HepG2 (cell line): ENCODE measurements around the gene PBX1. TPM values are rescaled to one million over a fixed set of nuclear protein-coding genes. Genes with fewer than 3 reads are reported as not detected.

ENCODE experiments used
- ATAC-seq: fragments of 200-7000 bp; cut with Tn5 transposase; 3 replicates; pipeline ENCODE4 v1.9.1; 2020; ENCODE audit warnings: mild to moderate bottlenecking, moderate library complexity
- BruUV-seq: library from RNA; stranded (reverse); fragments of 400-500 nt; replicated peaks from 2 replicates; lab custom pipeline; 2021; lab: Mats Ljungman, UMichigan
- CTCF ChIA-PET: fragments of 300-600 bp; formaldehyde crosslinking; extraction: SDS; loops from one replicate; lab custom pipeline; 2021; ENCODE audit warnings: low total read pairs, inconsistent platforms, low intra/inter-chr PET ratio; lab: Yijun Ruan, JAX
- POLR2A ChIA-PET: fragments of 350-600 bp; sonication (Branson Sonifier 250); formaldehyde crosslinking; loops from one replicate; lab custom pipeline; 2020; ENCODE audit warnings: antibody characterized with exemption, inconsistent platforms; lab: Yijun Ruan, JAX
- DNase-seq: peaks from one replicate; pipeline ENCODE4 v3.0.0-alpha.2; 2015; ENCODE audit warnings: low spot score
- FAIRE-seq: peaks from 3 replicates; lab custom pipeline; 2011; peaks lifted over from hg19 to GRCh38; lab: Jason Lieb, UNC
- H2AFZ ChIP-seq: one replicate; pipeline ENCODE4 v1.6.1; 2011; ENCODE audit warnings: low read length, inconsistent platforms
- H3K27ac ChIP-seq: fragments of 300-600 bp; 3 replicates; pipeline ENCODE4 v1.8.0; 2011; ENCODE audit warnings: mixed run types, mild to moderate bottlenecking, mixed read lengths, low read length, inconsistent platforms; ENCODE audit not compliant: insufficient read depth; ENCODE audit errors: extremely low read length
- H3K27me3 ChIP-seq, 2 experiments: fragments of 200-600 bp in 1 of 2; 2 replicates in 1 of 2; 3 replicates in 1 of 2; pipeline versions ENCODE4 v1.6.0 to v1.8.0; 2011; ENCODE audit warnings: low read length in 2 of 2, mild to moderate bottlenecking in 2 of 2, moderate library complexity in 2 of 2, inconsistent platforms in 1 of 2; ENCODE audit not compliant: insufficient read depth in 2 of 2, control insufficient read depth in 1 of 2
- H3K36me3 ChIP-seq, 2 experiments: fragments of 200-600 bp in 1 of 2; replicated peaks in 1 of 2; 2 replicates in 1 of 2; 3 replicates in 1 of 2; pipeline versions ENCODE4 v1.5.1 to v1.8.0; 2011; ENCODE audit warnings: low read length in 2 of 2, inconsistent platforms in 1 of 2; ENCODE audit not compliant: insufficient read depth in 2 of 2, control insufficient read depth in 1 of 2
- H3K4me1 ChIP-seq: 2 replicates; pipeline ENCODE4 v1.5.1; 2012; ENCODE audit warnings: low read length, inconsistent platforms; ENCODE audit not compliant: insufficient read depth
- H3K4me2 ChIP-seq: 2 replicates; pipeline ENCODE4 v1.6.0; 2011; ENCODE audit warnings: low read depth, low read length, inconsistent platforms
- H3K4me3 ChIP-seq, 3 experiments: fragments of 200-600 bp in 1 of 3; sonication (generic), shearing (Covaris generic) in 1 of 3; replicated peaks in 1 of 3; 2 replicates each; pipeline ENCODE4 v1.5.1; 2011 to 2016; ENCODE audit warnings: low read length in 3 of 3, inconsistent platforms in 2 of 3, low read depth in 2 of 3, mild to moderate bottlenecking in 2 of 3, control low read depth in 1 of 3, mixed read lengths in 1 of 3; ENCODE audit not compliant: insufficient read depth in 1 of 3
- H3K79me2 ChIP-seq: one replicate; pipeline ENCODE4 v1.6.1; 2011; ENCODE audit warnings: low read length, inconsistent platforms; ENCODE audit not compliant: insufficient read depth
- H3K9ac ChIP-seq: 2 replicates; pipeline ENCODE4 v1.6.0; 2011; ENCODE audit warnings: mild to moderate bottlenecking, low read depth, low read length, inconsistent platforms; ENCODE audit not compliant: insufficient read depth
- H3K9me3 ChIP-seq: 2 replicates; pipeline ENCODE4 v1.5.1; 2012; ENCODE audit warnings: mild to moderate bottlenecking, low read length
- H4K20me1 ChIP-seq: 2 replicates; pipeline ENCODE4 v1.6.0; 2011; ENCODE audit warnings: inconsistent platforms, mild to moderate bottlenecking, low read length, moderate library complexity; ENCODE audit not compliant: insufficient read depth
- FOXA3 ChIP-seq: IDR thresholded peaks from 2 replicates; pipeline ENCODE4 v1.6.1; 2016; ENCODE audit warnings: missing genetic modification reagents, missing compliant biosample characterization
- RELA ChIP-seq: sonication (generic); formaldehyde crosslinking; IDR thresholded peaks from 2 replicates; pipeline ENCODE4 v1.4.0; 2020; ENCODE audit warnings: missing genetic modification reagents
- SP4 ChIP-seq: sonication (generic); formaldehyde crosslinking; IDR thresholded peaks from 2 replicates; pipeline ENCODE4 v1.8.1; 2023; ENCODE audit warnings: mild to moderate bottlenecking, missing genetic modification reagents
- SP5 ChIP-seq: IDR thresholded peaks from 2 replicates; pipeline ENCODE4 v1.6.1; 2016; ENCODE audit warnings: low read depth, borderline replicate concordance
- XRCC5 ChIP-seq: fragments of 200-400 bp; formaldehyde crosslinking; optimal IDR thresholded peaks from 2 replicates; pipeline ENCODE3; 2017; ENCODE audit warnings: mild to moderate bottlenecking, low read length
- ZNF530 ChIP-seq: sonication (generic); formaldehyde crosslinking; IDR thresholded peaks from 2 replicates; pipeline ENCODE4 v1.5.0; 2020; ENCODE audit warnings: low read depth, mild to moderate bottlenecking, missing genetic modification reagents
- ZNF614 ChIP-seq: IDR thresholded peaks from 2 replicates; pipeline ENCODE4 v1.6.1; 2018; ENCODE audit warnings: missing biosample characterization, missing genetic modification reagents, inconsistent platforms, borderline replicate concordance
- ZNF761 ChIP-seq: sonication (generic); formaldehyde crosslinking; conservative IDR thresholded peaks from 2 replicates; pipeline ENCODE4 v1.4.0; 2020; ENCODE audit warnings: mild to moderate bottlenecking, missing genetic modification reagents
- ZNF841 ChIP-seq: sonication (generic); formaldehyde crosslinking; IDR thresholded peaks from 2 replicates; pipeline ENCODE4 v1.8.1; 2023; ENCODE audit warnings: missing genetic modification reagents, borderline replicate concordance
- WGBS: methylation state at CpG from one replicate; pipeline ENCODE4 v1.1.6; 2017; ENCODE audit warnings: low lambda C conversion rate; 5-methylcytosine and 5-hydroxymethylcytosine counted together
- in situ Hi-C: cut with HindIII; loops from 2 replicates; pipeline ENCODE4 v1.10.0; 2017; ENCODE audit warnings: low pct_unique_long_range_greater_than_20kb; ENCODE audit not compliant: extremely low pct_ligation_motif_present
- intact Hi-C: fragments of 100-400 bp; cut with micrococcal nuclease; formaldehyde crosslinking; loops from one replicate; pipeline ENCODE4 v1.10.0; 2022; ENCODE audit not compliant: unreplicated experiment
- polyA plus RNA-seq, 8 experiments: library from polyadenylated mRNA; depleted of rRNA in 3 of 8; stranded (reverse) in 7 of 8; unstranded in 1 of 8; fragments of >200 nt; fragmentation: Illumina TruSeq in 4 of 8; extraction: Trizol in 4 of 8; gene quantifications; 2 replicates each; pipeline versions ENCODE4 v1.2.1 to v1.2.3, GENCODE V29; 2011 to 2016; ENCODE audit warnings: low read depth in 4 of 8, missing spikeins in 1 of 8, mixed read lengths in 1 of 8; ENCODE audit not compliant: insufficient read depth in 1 of 8
- total RNA-seq, 5 experiments: library from RNA; depleted of rRNA; stranded (reverse); fragments of >200 nt; fragmentation: Illumina TruSeq; extraction: Trizol; gene quantifications; 2 replicates each; pipeline ENCODE4 v1.2.3, GENCODE V29; 2016; ENCODE audit warnings: low read depth in 1 of 5
- TF ChIP-seq, protein P1 (sequence below): IDR thresholded peaks from 2 replicates; pipeline ENCODE4 v1.6.1; 2018; ENCODE audit warnings: missing genetic modification reagents, mild to moderate bottlenecking, missing compliant biosample characterization
- TF ChIP-seq, protein P2 (sequence below): sonication (generic); formaldehyde crosslinking; IDR thresholded peaks from 2 replicates; pipeline ENCODE4 v1.5.0; 2020; ENCODE audit warnings: missing genetic modification reagents, mild to moderate bottlenecking, borderline replicate concordance
- TF ChIP-seq, protein P3 (sequence below): sonication (generic); formaldehyde crosslinking; IDR thresholded peaks from 2 replicates; pipeline ENCODE4 v1.5.0; 2020; ENCODE audit warnings: missing genetic modification reagents, mild to moderate bottlenecking, borderline replicate concordance
- TF ChIP-seq, protein P4 (sequence below): sonication (generic); formaldehyde crosslinking; IDR thresholded peaks from 2 replicates; pipeline ENCODE4 v1.5.1; 2020; ENCODE audit warnings: mild to moderate bottlenecking, missing genetic modification reagents, moderate library complexity

The PBX1 gene
- total and polyA plus RNA-seq, 2 of the 13 experiments (the other 11 are each of a cell fraction or from before 2014, with no cell fraction given) = 0.24 TPM; not detected in 1

DNA sequence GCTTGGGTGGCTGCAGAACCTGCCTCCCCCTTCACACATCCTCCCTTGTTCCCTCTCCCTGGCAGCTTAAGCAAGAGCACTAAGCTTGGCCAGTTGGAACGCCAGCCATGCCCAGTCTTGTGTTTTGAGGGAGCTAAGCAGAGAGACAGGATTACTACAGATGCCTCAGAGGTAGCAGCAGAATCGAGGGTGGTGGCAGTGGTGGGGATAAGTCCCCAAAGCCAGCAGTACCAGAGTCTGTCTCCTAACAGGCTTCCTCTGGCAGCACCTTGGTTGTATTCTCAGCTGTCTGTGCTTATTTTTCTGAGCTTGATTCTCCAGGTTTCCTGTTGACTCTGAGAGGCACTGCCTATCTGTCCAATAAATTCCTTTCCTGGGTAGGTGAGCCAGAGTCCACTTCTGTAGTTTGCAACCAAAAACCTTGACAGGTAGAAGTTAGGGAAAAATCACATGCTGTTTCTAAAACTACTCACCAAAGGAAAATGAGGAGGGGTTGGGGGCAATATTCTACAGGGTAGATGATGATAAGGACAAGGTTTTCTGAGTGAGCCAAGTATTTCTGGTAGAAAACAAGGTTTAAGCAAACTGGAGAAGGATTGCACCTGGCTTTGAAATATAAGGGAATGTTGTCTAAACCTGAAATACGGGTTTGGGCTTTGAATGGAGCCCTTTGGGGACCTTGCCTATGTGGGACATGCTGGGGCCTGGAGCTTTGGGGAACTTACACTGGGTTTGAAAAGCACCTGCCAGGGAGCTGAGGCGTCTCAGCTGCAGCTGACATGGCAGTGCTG lies 100.8 kb downstream of the PBX1 start:
- Histone ChIP-seq H3K9me3 (no peaks in the 10 kb centered on the region), H3K4me1 (no peaks in the 10 kb centered on the region), H3K9ac (no peak overlapping the region), H3K4me3 (no peak overlapping the region), H2AFZ (no peak overlapping the region), H3K27ac (no peak overlapping the region), H3K36me3 (no peaks in the 10 kb centered on the region), H3K79me2 (no peaks in the 10 kb centered on the region), H4K20me1 (0 out of 2 replicates have a peak, but pooled peaks cover 3% of the 10 kb centered on the region), H3K4me2 (no peak overlapping the region), H3K27me3 (no peaks in the 10 kb centered on the region)
- DNase-seq (no peak), ATAC-seq (no peak), FAIRE-seq (no peak)
- intact Hi-C loops = no loop called here
- WGBS = 17% methylated on average over 2 of the region's 4 CpGs
- ChIA-PET CTCF (no interaction called here), POLR2A (no interaction called here)
- no TSS peak for BruUV-seq
- TF ChIP-seq ZNF614 (CRISPR knock-in tag) (no peak), FOXA3 (CRISPR knock-in tag) (no peak), ZNF841 (no peak), SP5 (CRISPR knock-in tag) (no peak), RELA (CRISPR knock-in tag) (no peak), XRCC5 (no peak), ZNF530 (CRISPR knock-in tag) (no peak), SP4 (CRISPR knock-in tag) (no peak), ZNF761 (CRISPR knock-in tag) (no peak)
- TF ChIP-seq, protein P1, sequence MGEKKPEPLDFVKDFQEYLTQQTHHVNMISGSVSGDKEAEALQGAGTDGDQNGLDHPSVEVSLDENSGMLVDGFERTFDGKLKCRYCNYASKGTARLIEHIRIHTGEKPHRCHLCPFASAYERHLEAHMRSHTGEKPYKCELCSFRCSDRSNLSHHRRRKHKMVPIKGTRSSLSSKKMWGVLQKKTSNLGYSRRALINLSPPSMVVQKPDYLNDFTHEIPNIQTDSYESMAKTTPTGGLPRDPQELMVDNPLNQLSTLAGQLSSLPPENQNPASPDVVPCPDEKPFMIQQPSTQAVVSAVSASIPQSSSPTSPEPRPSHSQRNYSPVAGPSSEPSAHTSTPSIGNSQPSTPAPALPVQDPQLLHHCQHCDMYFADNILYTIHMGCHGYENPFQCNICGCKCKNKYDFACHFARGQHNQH (CRISPR knock-in tag) = no peak
- TF ChIP-seq, protein P2, sequence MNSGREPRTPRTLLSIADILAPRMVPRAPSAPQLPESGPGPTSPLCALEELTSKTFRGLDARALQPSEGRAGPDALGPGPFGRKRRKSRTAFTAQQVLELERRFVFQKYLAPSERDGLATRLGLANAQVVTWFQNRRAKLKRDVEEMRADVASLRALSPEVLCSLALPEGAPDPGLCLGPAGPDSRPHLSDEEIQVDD (CRISPR knock-in tag) = no peak
- TF ChIP-seq, protein P3, sequence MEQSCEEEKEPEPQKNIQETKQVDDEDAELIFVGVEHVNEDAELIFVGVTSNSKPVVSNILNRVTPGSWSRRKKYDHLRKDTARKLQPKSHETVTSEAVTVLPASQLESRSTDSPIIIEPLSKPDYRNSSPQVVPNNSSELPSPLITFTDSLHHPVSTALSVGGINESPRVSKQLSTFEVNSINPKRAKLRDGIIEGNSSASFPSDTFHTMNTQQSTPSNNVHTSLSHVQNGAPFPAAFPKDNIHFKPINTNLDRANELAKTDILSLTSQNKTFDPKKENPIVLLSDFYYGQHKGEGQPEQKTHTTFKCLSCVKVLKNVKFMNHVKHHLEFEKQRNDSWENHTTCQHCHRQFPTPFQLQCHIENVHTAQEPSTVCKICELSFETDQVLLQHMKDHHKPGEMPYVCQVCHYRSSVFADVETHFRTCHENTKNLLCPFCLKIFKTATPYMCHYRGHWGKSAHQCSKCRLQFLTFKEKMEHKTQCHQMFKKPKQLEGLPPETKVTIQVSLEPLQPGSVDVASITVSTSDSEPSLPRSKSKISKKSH = no peak
- TF ChIP-seq, protein P4, sequence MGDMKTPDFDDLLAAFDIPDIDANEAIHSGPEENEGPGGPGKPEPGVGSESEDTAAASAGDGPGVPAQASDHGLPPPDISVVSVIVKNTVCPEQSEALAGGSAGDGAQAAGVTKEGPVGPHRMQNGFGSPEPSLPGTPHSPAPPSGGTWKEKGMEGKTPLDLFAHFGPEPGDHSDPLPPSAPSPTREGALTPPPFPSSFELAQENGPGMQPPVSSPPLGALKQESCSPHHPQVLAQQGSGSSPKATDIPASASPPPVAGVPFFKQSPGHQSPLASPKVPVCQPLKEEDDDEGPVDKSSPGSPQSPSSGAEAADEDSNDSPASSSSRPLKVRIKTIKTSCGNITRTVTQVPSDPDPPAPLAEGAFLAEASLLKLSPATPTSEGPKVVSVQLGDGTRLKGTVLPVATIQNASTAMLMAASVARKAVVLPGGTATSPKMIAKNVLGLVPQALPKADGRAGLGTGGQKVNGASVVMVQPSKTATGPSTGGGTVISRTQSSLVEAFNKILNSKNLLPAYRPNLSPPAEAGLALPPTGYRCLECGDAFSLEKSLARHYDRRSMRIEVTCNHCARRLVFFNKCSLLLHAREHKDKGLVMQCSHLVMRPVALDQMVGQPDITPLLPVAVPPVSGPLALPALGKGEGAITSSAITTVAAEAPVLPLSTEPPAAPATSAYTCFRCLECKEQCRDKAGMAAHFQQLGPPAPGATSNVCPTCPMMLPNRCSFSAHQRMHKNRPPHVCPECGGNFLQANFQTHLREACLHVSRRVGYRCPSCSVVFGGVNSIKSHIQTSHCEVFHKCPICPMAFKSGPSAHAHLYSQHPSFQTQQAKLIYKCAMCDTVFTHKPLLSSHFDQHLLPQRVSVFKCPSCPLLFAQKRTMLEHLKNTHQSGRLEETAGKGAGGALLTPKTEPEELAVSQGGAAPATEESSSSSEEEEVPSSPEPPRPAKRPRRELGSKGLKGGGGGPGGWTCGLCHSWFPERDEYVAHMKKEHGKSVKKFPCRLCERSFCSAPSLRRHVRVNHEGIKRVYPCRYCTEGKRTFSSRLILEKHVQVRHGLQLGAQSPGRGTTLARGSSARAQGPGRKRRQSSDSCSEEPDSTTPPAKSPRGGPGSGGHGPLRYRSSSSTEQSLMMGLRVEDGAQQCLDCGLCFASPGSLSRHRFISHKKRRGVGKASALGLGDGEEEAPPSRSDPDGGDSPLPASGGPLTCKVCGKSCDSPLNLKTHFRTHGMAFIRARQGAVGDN (CRISPR knock-in tag) = no peak
- in situ Hi-C loops = no loop called here
